HG03378 (cell line): ENCODE measurements around the gene DGKI.

Experiments
- ATAC-seq: cut with Tn5 transposase; IDR thresholded peaks from one replicate; pipeline ENCODE4 v1.9.1; 2021; ENCODE audit warnings: mild to moderate bottlenecking, moderate library complexity; ENCODE audit not compliant: unreplicated experiment

Gene DGKI

DNA sequence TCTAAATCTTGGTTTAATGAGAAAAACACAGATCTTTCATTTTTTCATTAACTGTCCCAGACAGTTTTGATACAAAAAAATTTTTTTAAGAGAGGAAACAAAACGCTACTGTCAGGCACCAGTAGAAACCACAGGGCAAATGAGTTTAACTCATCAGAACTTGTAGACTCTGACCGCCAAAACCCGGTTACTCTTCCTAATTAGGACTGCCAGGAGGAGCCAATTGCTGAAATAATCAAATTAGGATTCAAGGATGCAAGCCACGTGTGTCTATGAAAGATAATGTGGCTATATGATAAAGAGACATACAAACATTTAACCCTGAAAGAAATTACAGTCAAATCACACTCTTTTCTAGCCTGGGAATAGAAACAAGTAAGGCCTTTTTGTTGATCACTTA, 154.4 kb downstream of the DGKI start:
- ATAC-seq: no peak

DNA sequence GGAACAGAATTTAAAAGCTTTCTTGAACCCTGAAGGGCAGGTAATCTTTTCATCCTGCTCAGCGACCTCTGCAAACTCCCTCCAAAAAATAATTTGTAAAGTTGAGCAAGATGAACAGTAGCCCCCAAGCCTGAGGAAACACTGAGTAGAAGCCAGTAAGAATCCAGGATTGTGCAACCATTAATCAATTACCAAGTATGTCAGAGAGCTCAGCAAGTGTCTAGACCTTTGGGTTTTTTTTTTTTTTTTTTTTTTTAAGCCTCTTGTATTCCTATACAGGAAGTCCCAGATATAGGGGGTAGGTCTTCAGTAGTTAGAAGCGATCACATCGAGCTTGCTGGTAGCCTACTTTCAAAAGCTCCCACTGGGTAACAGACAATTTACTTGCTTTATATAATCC, 155.2 kb downstream of the DGKI start:
- no peak for ATAC-seq

DNA sequence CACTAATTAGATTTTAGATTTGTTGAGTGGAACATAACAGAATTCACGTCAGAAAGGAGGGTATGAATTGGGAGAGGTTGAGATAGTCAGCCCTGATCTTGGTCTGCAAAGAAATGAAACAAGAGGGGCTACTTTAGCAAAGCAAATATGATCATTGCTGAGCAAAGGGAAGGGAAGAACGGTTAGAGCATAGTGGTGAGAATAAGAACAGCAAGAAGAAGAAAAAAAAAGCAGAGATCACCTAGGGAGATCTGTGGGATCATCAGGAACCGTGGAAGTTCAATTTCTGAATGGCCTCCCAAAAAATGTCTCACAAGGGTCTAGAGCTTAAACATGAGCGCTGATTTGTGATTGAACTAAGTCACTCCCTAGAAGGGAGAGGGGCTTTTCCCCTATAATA, 156.1 kb downstream of the DGKI start:
- no peak for ATAC-seq

DNA sequence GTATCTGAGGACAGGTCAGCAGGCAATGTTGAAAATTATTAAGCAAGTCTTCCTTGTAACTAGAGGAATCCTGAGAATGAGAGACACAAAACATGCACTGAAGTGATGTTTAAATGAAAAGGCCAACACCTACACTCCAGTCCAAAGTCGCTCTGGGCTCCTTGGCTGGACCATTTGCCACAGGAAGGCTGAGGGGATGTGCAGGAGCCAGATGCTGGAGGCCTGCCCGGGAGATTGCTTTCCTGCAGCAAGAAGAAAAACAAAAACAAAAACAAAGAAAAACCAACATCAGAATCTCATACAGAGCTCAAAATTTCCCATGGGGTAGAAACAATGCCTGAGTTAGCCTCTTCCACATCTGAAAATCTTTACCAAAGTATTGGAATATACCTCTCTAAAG, 157.0 kb downstream of the DGKI start:
- ATAC-seq: no peak

DNA sequence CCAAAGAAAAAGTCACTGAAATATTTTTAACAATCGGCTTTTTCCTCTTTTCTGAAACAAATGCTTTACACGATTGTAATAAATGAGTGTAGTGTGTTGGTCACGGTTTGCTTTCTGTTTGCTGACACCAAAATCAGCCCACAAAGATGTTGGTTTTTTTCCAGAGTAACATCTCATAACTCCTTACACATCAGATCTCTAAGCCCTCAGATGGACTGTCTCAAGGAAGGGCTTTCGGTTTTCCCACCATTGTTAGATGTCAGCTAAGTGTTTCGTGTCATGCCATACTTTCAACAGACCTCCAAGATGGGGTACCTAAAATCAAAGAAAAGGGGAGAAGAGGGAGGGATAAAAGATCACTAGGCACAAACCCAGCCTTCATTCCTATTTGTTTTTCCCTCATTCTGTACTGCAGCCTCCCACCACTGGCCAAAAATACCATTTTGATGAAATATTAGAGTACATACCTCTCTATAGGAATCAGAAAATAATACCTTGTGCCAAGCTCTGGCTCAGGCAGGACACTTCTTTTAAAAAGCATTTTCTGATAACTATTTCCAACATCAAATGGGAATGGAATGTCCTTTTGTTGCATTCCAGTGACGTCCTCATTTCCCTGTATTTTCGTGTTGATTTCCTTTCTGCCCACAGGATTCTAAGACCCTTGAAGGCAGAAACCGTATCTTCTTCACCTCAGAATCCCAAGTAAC, 159.1 kb downstream of the DGKI start:
- no peak for ATAC-seq

DNA sequence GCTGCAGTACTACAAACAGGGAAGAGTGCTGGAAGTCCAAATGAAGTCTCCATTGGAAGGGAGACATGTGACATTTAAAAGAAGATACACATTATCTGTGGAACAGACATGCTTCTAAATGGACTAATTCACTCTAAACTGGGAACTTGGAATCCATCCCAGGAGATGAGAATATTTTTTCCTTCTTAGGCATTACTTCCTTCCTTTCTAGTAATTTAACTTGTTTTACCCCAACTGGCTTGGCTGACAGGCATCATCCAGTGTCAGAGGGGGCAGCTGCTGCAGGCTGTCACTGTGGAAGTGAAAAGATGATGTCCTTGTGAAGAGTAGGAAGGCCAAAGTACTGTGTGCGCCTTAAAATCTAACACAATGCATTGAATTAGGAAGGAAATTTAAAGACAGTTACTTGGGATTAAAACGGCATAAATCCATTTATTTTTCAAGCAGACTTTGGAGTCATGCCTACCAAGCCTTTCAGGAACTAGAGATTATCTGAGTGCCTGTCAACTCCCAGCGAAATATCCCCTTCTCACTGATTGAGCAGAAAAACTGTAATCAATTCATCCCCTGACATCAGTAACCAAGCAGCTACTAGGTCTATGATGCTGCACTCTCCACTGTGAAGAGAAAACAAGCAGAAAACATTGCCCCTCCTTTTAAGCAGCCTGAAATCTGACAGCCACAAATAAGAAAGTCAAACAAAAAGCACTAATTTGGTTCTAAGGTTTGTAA, 161.2 kb downstream of the DGKI start:
- no peak for ATAC-seq

DNA sequence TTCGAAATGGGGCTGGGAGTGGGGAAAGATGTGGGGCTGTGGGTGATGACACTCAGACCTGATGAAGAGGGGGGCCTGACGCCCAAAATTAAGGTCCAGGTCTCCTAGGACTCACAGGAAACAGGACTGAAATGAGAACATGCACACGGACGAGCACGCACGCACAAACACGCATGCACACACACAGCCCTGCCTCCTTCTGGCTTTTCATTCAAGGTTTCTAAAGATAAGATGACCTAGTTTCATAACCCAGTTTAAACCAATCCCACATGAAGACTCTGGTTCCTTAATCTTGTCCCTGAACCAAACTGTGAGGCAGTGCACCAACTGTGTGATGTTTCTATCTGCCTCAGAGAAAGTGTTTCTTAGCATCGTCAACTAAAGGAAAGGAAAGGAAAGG, 162.0 kb downstream of the DGKI start:
- no peak for ATAC-seq

DNA sequence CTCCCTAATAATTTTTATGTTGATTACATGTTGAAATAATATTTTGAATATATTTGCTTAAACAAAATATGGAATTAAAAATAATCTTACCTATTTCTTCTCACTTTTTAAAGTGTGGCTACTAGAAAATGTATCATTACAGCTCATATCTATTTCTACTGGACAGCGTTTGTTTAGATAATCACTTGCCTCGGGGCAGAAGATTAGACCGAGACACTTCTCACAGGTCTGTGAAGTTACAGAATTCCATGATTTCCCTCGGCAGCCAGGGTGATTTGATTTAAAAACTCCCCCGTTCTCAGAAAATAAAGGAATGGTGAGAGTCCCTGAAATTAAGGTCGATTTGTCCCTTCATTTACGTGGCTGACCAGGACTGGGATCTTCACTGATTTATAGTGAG, 162.5 kb downstream of the DGKI start:
- no peak for ATAC-seq

DNA sequence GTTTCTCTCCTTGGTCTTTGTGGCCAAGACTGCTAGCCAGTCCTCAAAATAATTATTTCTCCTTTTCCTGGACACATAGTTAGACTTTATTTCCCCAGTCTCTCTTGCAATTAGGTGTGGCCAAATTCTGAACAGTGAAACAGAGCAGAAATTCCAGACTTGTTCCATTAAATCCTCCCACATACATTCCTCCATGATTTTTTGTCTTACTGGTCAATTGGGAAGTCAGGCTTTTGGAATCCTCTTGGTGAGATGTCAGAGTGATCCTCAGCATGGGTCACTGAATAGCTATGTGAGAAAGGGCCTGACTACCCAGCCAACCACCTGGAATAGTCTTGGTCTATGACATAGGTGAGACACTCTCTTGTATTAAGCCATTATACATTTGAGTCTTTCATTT, 164.2 kb downstream of the DGKI start:
- ATAC-seq: no peak

DNA sequence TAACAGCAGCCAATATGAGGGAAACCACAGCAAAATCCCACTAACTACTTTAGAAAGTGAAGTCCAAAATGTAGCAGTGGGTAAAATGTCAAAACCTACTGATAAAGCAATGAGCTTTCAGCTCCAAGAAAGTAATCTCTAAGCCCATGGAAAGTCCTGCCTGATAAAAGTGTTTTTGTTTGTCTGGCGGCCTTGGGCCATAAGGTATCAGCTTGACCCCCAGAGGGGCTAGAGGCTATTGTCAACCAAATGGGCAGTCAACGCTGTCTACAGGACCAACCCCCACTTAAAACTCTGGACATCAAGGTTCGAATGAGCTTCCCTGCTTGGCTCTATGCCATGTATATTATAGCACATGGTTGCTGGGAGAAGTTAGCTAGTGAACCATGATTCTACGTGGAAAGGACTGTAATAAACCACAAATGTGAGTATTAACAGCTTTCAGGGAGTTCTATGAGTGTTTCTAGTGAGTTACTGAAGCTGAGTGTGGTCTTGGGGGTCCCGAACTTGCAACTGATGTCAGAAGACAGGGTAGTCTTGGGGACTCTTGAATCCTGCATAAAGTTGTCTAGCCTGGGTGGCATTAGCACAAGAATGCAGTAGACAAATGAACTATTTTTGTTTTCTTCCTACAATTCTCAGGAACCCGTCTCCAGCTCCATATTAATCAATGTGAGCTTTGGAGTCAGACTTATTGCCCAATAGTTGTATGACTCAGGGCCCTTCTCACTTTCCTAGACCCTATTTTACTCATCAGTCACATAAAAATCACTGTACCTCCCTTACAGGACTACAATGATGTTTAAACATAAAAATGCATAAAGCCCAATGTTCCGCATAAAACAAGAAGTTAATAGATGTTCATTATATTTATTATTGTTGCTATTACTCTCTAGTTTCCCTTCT, 164.9 kb downstream of the DGKI start:
- no peak for ATAC-seq

DNA sequence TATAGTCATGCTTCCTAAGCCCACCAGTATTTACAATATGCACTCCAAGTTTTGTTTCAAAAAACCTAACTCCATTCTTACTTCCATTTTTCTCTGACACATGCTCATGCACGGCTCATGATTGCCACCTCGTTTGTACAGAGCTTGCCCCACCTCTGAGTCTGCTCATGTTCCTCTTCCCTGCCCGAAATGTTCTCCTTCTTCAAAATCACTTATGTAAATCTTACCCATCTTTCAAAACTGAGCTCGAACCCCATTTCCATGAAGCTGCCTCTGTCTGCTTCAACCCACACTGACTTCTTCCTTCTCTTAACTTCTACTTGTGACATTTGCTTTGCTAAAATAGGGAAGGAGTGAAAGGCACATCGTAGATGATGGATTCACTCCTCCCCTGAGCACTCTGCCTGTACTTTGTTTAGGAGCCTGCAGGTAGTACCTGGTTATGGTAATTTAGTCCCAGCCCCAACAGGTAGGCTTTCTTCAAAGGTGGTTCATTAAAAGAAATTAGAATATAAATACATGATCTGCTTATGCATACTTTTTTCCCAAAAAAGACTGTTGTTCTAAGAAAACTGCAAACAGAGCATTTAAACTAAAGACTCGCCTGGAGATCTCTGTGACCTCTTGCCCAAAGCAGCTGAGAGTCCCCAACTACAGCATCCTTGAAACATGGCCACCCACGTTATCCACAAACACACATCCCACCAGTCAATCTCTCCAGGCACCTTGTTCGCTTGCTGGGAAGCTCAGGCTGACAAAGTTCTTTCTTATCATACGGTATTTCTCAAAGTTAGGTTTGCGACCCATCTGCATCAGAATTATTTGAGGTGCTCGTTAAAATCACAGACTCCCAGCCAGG, 172.0 kb downstream of the DGKI start:
- ATAC-seq: no peak

DNA sequence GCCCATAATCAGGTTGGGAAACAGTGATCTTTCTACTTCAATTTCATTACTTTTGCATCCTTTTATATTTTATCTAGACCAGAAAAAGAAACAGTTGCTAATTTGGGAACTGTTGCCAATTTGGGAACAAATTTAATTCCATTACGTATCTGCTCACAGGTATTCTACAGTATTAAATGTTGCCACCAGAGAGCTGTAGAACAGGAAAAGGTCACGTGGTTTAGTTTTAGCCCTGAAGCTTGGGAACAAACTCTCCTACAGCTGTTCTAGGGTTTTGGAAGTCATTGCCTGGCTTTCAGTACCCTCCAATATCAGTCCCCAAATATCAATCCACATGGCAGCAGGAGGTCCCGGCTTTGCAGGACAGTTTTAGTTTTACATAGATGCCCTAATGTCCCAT, 172.7 kb downstream of the DGKI start:
- ATAC-seq: no peak

DNA sequence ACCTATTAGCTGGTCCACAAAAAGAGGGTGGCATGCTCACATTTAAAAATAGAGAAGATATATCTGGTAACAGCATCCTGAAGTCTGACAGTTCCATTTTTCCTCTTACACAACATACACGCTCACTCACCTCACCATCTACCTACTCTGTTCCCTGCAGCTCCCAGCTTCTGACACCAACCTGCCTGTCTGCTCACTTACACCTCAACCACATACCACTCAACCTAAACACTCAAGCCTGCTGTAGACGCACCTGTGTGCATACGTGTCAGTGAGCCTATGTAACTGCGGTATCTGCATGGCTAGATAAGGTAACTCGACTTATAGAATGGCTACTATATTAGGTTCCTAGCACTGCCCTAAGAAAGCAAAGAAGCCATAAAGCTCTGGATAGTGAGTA, 174.9 kb downstream of the DGKI start:
- no peak for ATAC-seq

DNA sequence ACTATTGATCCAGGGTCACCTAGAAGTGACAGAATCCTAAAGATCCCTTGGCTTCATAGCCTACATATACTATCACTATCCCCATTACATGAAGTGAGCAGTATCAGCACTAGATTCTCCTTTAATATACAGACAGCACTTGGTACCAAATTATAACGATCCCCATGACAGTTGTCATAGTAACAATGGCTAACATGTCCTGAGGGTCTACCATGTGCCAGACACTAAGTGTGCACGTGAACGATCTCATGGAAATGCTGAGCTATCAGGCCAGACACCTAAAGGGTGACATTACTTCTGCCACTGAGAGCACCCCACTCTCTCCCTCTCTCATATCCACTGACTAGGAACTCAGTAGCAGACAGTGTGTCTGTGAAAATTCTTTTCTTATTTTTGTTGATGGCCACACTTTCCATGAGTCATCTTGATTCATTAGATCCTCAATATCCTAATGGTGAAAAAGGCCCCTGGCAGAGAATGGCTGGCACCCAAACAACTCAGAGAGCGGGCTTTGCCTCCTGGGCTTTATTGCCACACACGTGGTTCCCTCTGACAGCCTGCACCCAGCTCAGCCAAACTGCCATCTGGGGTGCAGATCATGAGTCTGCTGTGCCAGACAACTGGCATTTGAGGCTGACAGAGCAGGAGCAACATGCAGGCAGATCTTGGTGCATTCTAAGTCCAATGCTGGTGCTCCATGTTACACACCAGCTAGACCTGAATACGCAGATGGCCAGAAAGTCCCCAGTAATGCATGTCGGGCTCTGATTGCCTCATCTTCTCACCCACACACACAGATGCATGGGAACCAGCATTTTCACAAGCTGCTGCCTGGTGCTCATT, 176.3 kb downstream of the DGKI start:
- no peak for ATAC-seq

DNA sequence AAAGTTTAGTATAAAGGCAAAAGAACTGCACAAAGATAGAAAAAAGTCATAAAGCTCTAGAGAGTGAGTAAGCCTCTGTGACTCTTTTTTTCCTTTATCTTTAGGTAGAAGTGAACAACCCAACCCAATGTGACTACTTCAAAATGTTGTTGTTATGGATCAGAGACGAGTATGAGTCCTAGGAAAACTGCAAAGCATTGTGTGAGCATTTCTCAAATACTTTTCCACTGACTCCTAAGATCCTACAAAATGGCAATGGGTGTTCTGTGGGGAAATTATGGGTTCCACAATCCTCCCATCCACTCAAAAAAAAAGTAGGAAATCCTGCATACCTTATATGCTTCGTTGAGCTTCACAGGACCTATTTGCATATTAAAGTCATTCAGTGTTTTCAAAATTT, 177.1 kb downstream of the DGKI start:
- ATAC-seq: no peak

DNA sequence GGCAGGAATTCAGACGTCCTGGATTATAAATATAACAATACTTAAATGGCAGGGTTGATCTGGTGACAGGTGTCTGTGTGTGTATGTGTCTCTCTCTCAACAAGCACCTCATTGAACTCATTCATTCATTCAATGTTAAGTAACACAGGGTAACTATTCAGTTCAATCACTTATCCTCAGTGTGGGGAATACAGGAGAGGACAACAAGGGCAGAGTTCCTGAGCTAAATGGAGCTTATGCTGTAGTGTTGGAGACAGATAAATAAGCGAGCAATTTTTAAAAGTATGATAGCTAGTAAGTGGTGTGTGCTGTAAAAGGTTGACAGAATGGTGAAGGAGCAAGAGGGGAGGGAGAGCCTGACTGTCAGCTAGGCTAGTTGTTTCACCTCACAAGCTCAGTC, 178.4 kb downstream of the DGKI start:
- ATAC-seq: no peak

DNA sequence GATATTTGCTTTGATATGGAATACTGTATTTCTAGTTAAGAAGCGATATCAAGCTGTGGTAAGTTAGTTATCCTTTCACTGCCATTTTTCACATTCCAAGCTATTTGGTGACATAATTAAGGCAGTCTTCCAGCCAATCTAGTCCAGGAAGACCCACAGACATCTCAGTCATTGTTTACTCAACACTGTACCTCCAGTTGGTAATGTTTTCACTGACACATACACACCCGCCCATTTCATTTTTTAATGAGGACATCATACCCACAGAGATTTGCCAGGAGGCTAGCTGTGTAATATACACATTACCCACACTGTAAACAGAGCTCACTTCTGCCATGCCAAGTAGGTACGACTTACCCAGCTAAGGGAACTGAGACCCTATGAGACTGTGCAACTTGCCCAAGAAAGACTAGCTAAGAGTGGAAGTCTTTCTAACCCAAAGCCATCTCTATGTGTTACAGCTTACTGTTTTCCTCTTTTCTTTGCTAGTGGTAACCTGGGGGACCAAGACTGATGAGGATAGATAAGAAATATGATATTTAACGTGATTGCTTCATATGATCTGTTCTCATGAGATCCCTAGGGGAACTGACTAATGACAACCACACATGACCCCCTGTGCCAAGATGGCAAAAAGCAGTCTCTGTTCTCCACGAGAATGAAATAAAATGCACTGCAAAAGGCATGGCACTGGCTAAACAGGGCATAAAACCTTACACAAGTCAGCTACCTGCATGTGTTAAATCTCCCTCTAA, 179.0 kb downstream of the DGKI start:
- no peak for ATAC-seq

DNA sequence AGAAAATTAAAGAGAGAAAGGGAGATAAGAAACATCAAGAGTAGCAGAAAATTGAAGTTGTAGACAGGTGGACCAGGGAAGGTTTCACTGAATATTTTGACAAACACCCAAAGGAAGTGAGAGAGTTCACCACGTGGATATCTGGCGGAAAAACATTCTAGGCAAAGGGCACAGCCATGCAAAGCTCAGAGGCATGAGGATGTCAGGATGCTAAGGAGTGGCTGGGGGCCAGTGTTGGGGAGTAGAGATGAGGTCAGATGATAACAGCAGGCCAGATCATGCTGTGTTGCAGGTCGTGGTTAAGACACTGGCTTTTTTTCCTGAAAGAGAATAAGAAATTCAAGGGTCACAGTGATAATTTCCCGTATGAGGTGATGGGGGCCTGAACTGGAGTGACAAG, 181.9 kb downstream of the DGKI start:
- ATAC-seq: no peak

DNA sequence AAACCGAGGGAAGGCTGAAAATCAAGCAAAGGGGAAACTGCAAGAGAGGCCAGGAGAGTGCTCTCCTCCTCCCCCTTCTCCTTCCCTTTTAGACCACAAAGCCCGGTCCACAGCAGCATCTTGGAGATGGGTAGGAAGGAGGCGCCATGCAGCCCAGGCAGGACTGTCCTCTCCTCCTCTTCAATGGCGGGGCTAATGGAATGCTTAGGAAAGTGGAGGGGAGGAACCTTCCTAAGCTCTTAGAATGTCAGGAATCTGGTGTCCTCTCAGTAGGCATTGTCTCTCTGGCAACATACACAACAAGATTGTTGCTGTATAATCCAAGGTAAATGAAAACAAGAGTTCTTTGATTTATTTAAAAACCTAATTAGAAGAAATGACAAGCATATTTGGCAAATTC, 185.1 kb downstream of the DGKI start:
- no peak for ATAC-seq
